ENCODE measurements around the gene NTM. TPM values are rescaled to one million over a fixed set of nuclear protein-coding genes. Genes with fewer than 3 reads are reported as not detected.

The NTM gene
- total RNA-seq, 1 experiment from 2014 or later: 9.9 TPM

GRCh38 chr11:132301900-132302299 is 931.5 kb downstream of the NTM start:
- Histone ChIP-seq H3K4me2 (ENCODE audit: insufficient read depth, insufficient read length, low read length) (no peak overlapping the region), H3K4me1 (ENCODE audit: insufficient read depth, low read length) (no peaks in the 10 kb centered on the region), H3K27me3 (ENCODE audit: insufficient read depth, low read length) (no peaks in the 10 kb centered on the region), H2BK5ac (ENCODE audit: insufficient read length, low read length) (no peak overlapping the region), H3K18ac (ENCODE audit: insufficient read length, low read depth, low read length) (no peak overlapping the region), H4K20me1 (ENCODE audit: control insufficient read depth, insufficient read depth, insufficient read length) (no peaks in the 10 kb centered on the region), H2AFZ (ENCODE audit: low read length) (no peak overlapping the region), H3K9ac (ENCODE audit: extremely low read depth, insufficient read length, low read length) (no peak overlapping the region), H4K91ac (ENCODE audit: insufficient read length, low read depth, low read length) (no peak overlapping the region), H2AK5ac (ENCODE audit: insufficient read length, low read length) (no peak overlapping the region), H3K23ac (ENCODE audit: insufficient read length, low read depth, low read length) (no peak overlapping the region), H4K5ac (ENCODE audit: insufficient read length, low read depth, low read length) (no peak overlapping the region), H3K23me2 (ENCODE audit: insufficient read length, low read depth, low read length, poor library complexity, severe bottlenecking) (no peaks in the 10 kb centered on the region), H3K4ac (ENCODE audit: low read depth, low read length) (no peak overlapping the region), H3K27ac (ENCODE audit: insufficient read length, low read depth, low read length) (no peak overlapping the region), H2BK15ac (ENCODE audit: low read depth, low read length) (no peak overlapping the region), H4K8ac (replicated peaks; ENCODE audit: insufficient read length, low read depth, low read length) (no peak overlapping the region), H2BK12ac (ENCODE audit: insufficient read length, low read depth, low read length) (no peak overlapping the region), H3T11ph (ENCODE audit: low read length) (no peak overlapping the region), H2BK120ac (ENCODE audit: low read depth, low read length, poor library complexity, severe bottlenecking) (no peak overlapping the region), H3K14ac (ENCODE audit: insufficient read depth, low read length) (no peak overlapping the region), H3K79me1 (ENCODE audit: insufficient read depth, low read depth, low read length, poor library complexity, severe bottlenecking) (no peaks in the 10 kb centered on the region), H3K9me3 (ENCODE audit: control insufficient read depth, low read depth, low read length) (no peaks in the 10 kb centered on the region), H3K56ac (ENCODE audit: insufficient read length, low read depth, low read length) (no peak overlapping the region), H3K79me2 (ENCODE audit: insufficient read depth, low read length) (no peaks in the 10 kb centered on the region), H2BK20ac (ENCODE audit: low read depth, low read length, poor library complexity, severe bottlenecking) (no peak overlapping the region)
- DNase-seq: no peak
- no peak for TF ChIP-seq CTCF (conservative IDR thresholded peaks at IDR 0.05)
- H3K27ac Mint-ChIP-seq: no peak overlapping the region
- no peaks in the 10 kb centered on the region for H3K9me3 Mint-ChIP-seq
- no peaks in the 10 kb centered on the region for H3K27me3 Mint-ChIP-seq (ENCODE audit: low read depth)
- no peak overlapping the region for H3K4me3 Mint-ChIP-seq
- no CpG with 5 or more reads among the region's 3 CpGs for WGBS (ENCODE audit: extremely low coverage, insufficient read length, low lambda C conversion rate)
- H3K36me3 Mint-ChIP-seq (ENCODE audit: insufficient read depth in 1 of 3, low read depth in 3 of 3): no peaks in the 10 kb centered on the region; a peak in 1 of 7 replicates
- no peaks in the 10 kb centered on the region for H3K4me1 Mint-ChIP-seq
